Breast epithelium (tissue), 4 donors: ENCODE results near the gene TOP1. TPM values are rescaled to one million over a fixed set of nuclear protein-coding genes. Genes with fewer than 3 reads are reported as not detected.
A peak's percentile ranks its signal among the peaks of the same experiment; 100 is the strongest.

Experiments
- DNase-seq, 2 donors: peaks; one replicate each; pipeline ENCODE4 v3.0.0-alpha.2; 2019; ENCODE audit warnings: low spot score in 2 of 2
- H3K27ac ChIP-seq, 2 donors: fragments of 200-600 bp; sonication (generic) in 1 of 2; one replicate each; pipeline ENCODE4 v1.5.1; 2016 to 2019; ENCODE audit warnings: mild to moderate bottlenecking in 1 of 2
- H3K27me3 ChIP-seq, 2 donors: fragments of 200-600 bp; sonication (generic) in 1 of 2; one replicate each; pipeline versions ENCODE4 v1.5.1 to v1.6.0; 2017 to 2019; ENCODE audit warnings: control low read depth in 1 of 2, mild to moderate bottlenecking in 1 of 2
- H3K36me3 ChIP-seq: fragments of 200-600 bp; one replicate; pipeline ENCODE4 v1.5.1; 2019
- H3K4me1 ChIP-seq, 2 donors: fragments of 200-600 bp; sonication (generic); one replicate each; pipeline ENCODE4 v1.5.1; 2016 to 2019; ENCODE audit warnings: control low read depth in 1 of 2
- H3K4me3 ChIP-seq, 3 donors: fragments of 200-600 bp; sonication (generic); 1 replicate in 2 of 3; 2 replicates in 1 of 3; pipeline ENCODE4 v1.5.1; 2016 to 2019; ENCODE audit warnings: mild to moderate bottlenecking in 3 of 3, moderate library complexity in 2 of 3
- H3K9me3 ChIP-seq, 2 donors: fragments of 200-600 bp; sonication (generic) in 1 of 2; one replicate each; pipeline ENCODE4 v1.5.1; 2016 to 2019; ENCODE audit warnings: control low read depth in 1 of 2
- CTCF ChIP-seq, 3 donors: fragments of 450-650 bp; IDR thresholded peaks; one replicate each; pipeline ENCODE4 v1.5.1; 2016 to 2017; ENCODE audit warnings: antibody characterized with exemption in 3 of 3, mild to moderate bottlenecking in 3 of 3, moderate library complexity in 3 of 3
- POLR2A ChIP-seq: fragments of 450-650 bp; IDR thresholded peaks from one replicate; pipeline ENCODE4 v1.6.1; 2016; ENCODE audit warnings: antibody characterized with exemption, mild to moderate bottlenecking, moderate library complexity
- POLR2AphosphoS5 ChIP-seq, 3 donors: sonication (generic); formaldehyde crosslinking; IDR thresholded peaks; one replicate each; pipeline ENCODE4 v1.6.1; 2017; ENCODE audit warnings: antibody characterized with exemption in 3 of 3
- intact Hi-C: fragments of 100-400 bp; cut with DNase I; formaldehyde crosslinking; loops from one replicate; pipeline ENCODE4 v1.15.1; 2023; ENCODE audit warnings: low total_unique reads
- total RNA-seq, 3 donors: library from RNA; depleted of rRNA; stranded (reverse); fragments of >200 nt; gene quantifications; one replicate each; pipeline ENCODE4 v1.1.0, GENCODE V29; 2016

TOP1 gene
- total RNA-seq, 3 donors from 2014 or later, result 24.0 to 41.6 (median 40.3) TPM

- Histone ChIP-seq H3K9me3 (no peaks in the 10 kb centered on the region), H3K27ac (no peak overlapping the region), H3K27me3 (no peaks in the 10 kb centered on the region), H3K4me1 (no peaks in the 10 kb centered on the region), H3K4me3 (no peak overlapping the region), H3K36me3 (no peaks in the 10 kb centered on the region)
- no peak for TF ChIP-seq CTCF (IDR thresholded peaks at IDR 0.05)
- no peak for TF ChIP-seq POLR2AphosphoS5 (IDR thresholded peaks at IDR 0.05)
- TF ChIP-seq POLR2A, result no peak
- intact Hi-C loops, result no loop called here
- no peak for DNase-seq
Measured at GRCh38 chr20:41040855-41041254, 12.2 kb downstream of the TOP1 start.

DNA sequence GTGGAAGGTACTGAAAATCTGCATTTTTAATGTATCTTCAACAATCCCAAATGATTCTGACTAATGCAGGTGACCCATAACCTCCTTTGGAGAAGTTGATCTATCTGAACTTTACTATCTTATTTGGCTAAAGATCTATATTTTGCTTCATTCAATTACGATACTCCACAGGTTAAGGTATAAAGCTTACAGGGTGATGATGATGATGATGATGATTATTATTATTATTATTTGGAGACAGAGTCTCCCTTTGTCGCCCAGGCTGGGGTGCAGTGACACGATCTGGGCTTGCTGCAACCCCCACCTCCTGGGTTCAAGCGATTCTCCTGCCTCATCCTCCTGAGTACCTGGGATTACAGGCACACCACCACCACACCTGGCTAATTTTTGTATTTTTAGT is 13.1 kb downstream of the TOP1 start:
- TF ChIP-seq CTCF (IDR thresholded peaks at IDR 0.05), result no peak
- TF ChIP-seq POLR2AphosphoS5 (IDR thresholded peaks at IDR 0.05), result no peak
- no peak for TF ChIP-seq POLR2A
- Histone ChIP-seq H3K4me3 (no peak overlapping the region), H3K36me3 (no peaks in the 10 kb centered on the region), H3K4me1 (peaks cover 0 to 3% of the 10 kb centered on the region in 2 donors), H3K9me3 (no peaks in the 10 kb centered on the region), H3K27me3 (no peaks in the 10 kb centered on the region), H3K27ac (no peak overlapping the region)
- DNase-seq, result no peak
- intact Hi-C loops, result no loop called here

GRCh38 chr20:41044409-41045062 is 15.9 kb downstream of the TOP1 start:
- H3K36me3 ChIP-seq, result no peaks in the 10 kb centered on the region
- peaks cover 3 to 19% of the 10 kb centered on the region in 2 donors for H3K4me1 ChIP-seq
- no peak for DNase-seq
- H3K27ac ChIP-seq, result no peak overlapping the region
- no peaks in the 10 kb centered on the region for H3K27me3 ChIP-seq
- H3K4me3 ChIP-seq, result no peak overlapping the region
- intact Hi-C loops, result no loop called here
- no peaks in the 10 kb centered on the region for H3K9me3 ChIP-seq
- TF ChIP-seq CTCF (IDR thresholded peaks at IDR 0.05), result no peak
- TF ChIP-seq POLR2AphosphoS5 (IDR thresholded peaks at IDR 0.05), result no peak
- TF ChIP-seq POLR2A, result no peak

DNA sequence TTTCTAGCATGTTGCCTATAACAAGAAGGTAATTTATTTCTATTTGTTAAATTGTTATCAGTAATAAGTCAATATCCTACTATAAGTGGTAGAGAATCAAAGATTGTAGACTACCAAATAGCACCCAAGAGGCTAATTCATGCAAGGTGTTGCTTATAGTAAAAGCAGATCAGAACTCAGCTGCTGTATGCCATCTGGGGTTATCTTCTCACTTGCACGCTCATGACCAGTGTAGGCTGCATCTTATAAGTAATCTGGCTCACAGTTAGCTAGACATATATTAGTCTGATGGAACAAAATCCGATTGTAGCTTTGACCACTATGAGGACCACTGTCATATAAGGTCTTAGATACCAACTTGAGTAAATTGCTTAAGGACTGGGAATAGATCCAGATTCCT is 17.0 kb downstream of the TOP1 start:
- H3K36me3 ChIP-seq, result no peaks in the 10 kb centered on the region
- H3K4me1 ChIP-seq, result peaks cover 3 to 30% of the 10 kb centered on the region in 2 donors
- H3K9me3 ChIP-seq, result no peaks in the 10 kb centered on the region
- DNase-seq, result no peak
- H3K27ac ChIP-seq, result peak overlapping the region; percentile 1 to 23
- intact Hi-C loops, result no loop called here
- H3K27me3 ChIP-seq, result no peaks in the 10 kb centered on the region
- H3K4me3 ChIP-seq, result no peak overlapping the region
- TF ChIP-seq CTCF (IDR thresholded peaks at IDR 0.05) (no peak), POLR2A (no peak), POLR2AphosphoS5 (IDR thresholded peaks at IDR 0.05) (no peak)

DNA sequence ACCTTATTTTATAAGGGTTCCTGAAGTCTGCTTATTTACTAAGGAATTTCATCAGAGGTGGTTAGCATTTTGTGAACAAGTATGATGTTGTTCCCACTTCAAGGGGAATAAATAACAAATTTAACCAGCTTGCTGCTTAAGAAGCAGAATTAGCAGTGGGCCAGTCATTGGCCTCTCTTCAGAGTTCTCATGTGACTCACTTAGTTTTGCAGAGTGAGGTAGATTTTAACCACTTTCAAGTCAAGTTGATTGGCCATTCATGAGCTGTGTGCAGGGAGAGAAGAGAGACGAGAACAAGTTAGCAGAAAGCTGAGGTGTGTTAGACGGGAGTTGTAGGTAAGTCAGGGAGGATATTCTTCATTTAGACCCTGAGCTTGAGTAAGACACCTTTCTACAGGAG is 18.1 kb downstream of the TOP1 start:
- peaks cover 3 to 38% of the 10 kb centered on the region in 2 donors for H3K4me1 ChIP-seq
- H3K36me3 ChIP-seq, result no peaks in the 10 kb centered on the region
- no peaks in the 10 kb centered on the region for H3K9me3 ChIP-seq
- H3K4me3 ChIP-seq, result no peak overlapping the region
- intact Hi-C loops, result no loop called here
- H3K27me3 ChIP-seq, result no peaks in the 10 kb centered on the region
- TF ChIP-seq CTCF (IDR thresholded peaks at IDR 0.05), result no peak
- no peak for TF ChIP-seq POLR2A
- TF ChIP-seq POLR2AphosphoS5 (IDR thresholded peaks at IDR 0.05), result no peak
- H3K27ac ChIP-seq, result peak overlapping the region in 1 of 2 donors; percentile 23
- DNase-seq, result no peak
